ENCODE measurements around the gene RTL10.

Gene RTL10

GRCh38 chr22:19859861-19860510, 5.3 kb upstream of the RTL10 start:
- no peak for DNase-seq

- no peak for DNase-seq
Measured at GRCh38 chr22:19857382-19857781, 2.7 kb upstream of the RTL10 start.

- no peak for DNase-seq
Measured at GRCh38 chr22:19855504-19856409, 1.1 kb upstream of the RTL10 start.

- no peak for DNase-seq
Measured at GRCh38 chr22:19853879-19854777, 546 bp downstream of the RTL10 start.

GRCh38 chr22:19853058-19853878, 1.4 kb downstream of the RTL10 start:
- no peak for DNase-seq

- DNase-seq = no peak
Measured at GRCh38 chr22:19852177-19852781, 2.4 kb downstream of the RTL10 start.

GRCh38 chr22:19851291-19852176, 3.1 kb downstream of the RTL10 start:
- DNase-seq = no peak

- no peak for DNase-seq
Measured at GRCh38 chr22:19850763-19851109, 3.9 kb downstream of the RTL10 start.

GRCh38 chr22:19849835-19850762, 4.6 kb downstream of the RTL10 start:
- no peak for DNase-seq

GRCh38 chr22:19848298-19849224, 6.1 kb downstream of the RTL10 start:
- no peak for DNase-seq

- DNase-seq = no peak
Measured at GRCh38 chr22:19847345-19847632, 7.4 kb downstream of the RTL10 start.

- DNase-seq = no peak
Measured at GRCh38 chr22:19846620-19847344, 7.9 kb downstream of the RTL10 start.

- no peak for DNase-seq
Measured at GRCh38 chr22:19845054-19845722, 9.5 kb downstream of the RTL10 start.

- no peak for DNase-seq
Measured at GRCh38 chr22:19844377-19845053, 10.2 kb downstream of the RTL10 start.

- no peak for DNase-seq
Measured at GRCh38 chr22:19843857-19844376, 10.8 kb downstream of the RTL10 start.

GRCh38 chr22:19843107-19843856, 11.4 kb downstream of the RTL10 start:
- DNase-seq = peak; percentile 12

Data from NCI-H748 treated with DMSO at 0.1 percent for 48 hours (cell line).